AG10803 (cell line): ENCODE measurements around the gene FARS2.

Source experiments
- DNase-seq: peaks from one replicate; pipeline ENCODE4 v3.0.0; 2010; ENCODE audit warnings: low read depth
- H3K4me3 ChIP-seq: 2 replicates; pipeline ENCODE4 v1.5.1; 2011; ENCODE audit warnings: mild to moderate bottlenecking, low read length, control low read depth
- CTCF ChIP-seq: conservative IDR thresholded peaks from 2 replicates; pipeline ENCODE4 v1.5.1; 2011; ENCODE audit warnings: mild to moderate bottlenecking, low read length, control low read depth, inconsistent platforms

Gene FARS2

GRCh38 chr6:5673019-5673790, 411.9 kb downstream of the FARS2 start:
- H3K4me3 ChIP-seq, result no peak overlapping the region
- DNase-seq, result no peak
- TF ChIP-seq CTCF, result no peak

- DNase-seq, result peak; percentile 77
- H3K4me3 ChIP-seq, result no peak overlapping the region
- no peak for TF ChIP-seq CTCF
Observed at GRCh38 chr6:5674141-5674540, 412.8 kb downstream of the FARS2 start.

GRCh38 chr6:5674721-5675120, 413.4 kb downstream of the FARS2 start:
- no peak overlapping the region for H3K4me3 ChIP-seq
- DNase-seq, result no peak
- TF ChIP-seq CTCF, result no peak

- no peak for DNase-seq
- no peak for TF ChIP-seq CTCF
- H3K4me3 ChIP-seq, result no peak overlapping the region
Observed at GRCh38 chr6:5676701-5677100, 415.4 kb downstream of the FARS2 start.

- no peak for TF ChIP-seq CTCF
- no peak overlapping the region for H3K4me3 ChIP-seq
- DNase-seq, result peak; percentile 32
Observed at GRCh38 chr6:5677219-5678000, 416.1 kb downstream of the FARS2 start.

- no peak for DNase-seq
- no peak for TF ChIP-seq CTCF
- no peak overlapping the region for H3K4me3 ChIP-seq
Observed at GRCh38 chr6:5679270-5679669, 418.0 kb downstream of the FARS2 start.

GRCh38 chr6:5679691-5680090, 418.4 kb downstream of the FARS2 start:
- no peak for TF ChIP-seq CTCF
- DNase-seq, result no peak
- no peak overlapping the region for H3K4me3 ChIP-seq
